Stimulated activated CD4-positive, alpha-beta T cell treated with anti-CD3 and anti-CD28 coated beads, Interleukin-15, amount 100 ng/mL, for 48 hours (primary cell): ENCODE results near the gene DIPK2A.

ENCODE experiments used
- DNase-seq, 2 donors: peaks; one replicate each; pipeline ENCODE4 v3.0.0-alpha.2; 2020; ENCODE audit warnings: low read depth in 2 of 2

The DIPK2A gene

GRCh38 chr3:143971359-143972154 lies at the start of gene DIPK2A:
Gene DIPK2A (plus strand): TSS chr3:143971823. CDS start chr3:143972333, 510 bp downstream.
- peak; percentile 87 to 94 for DNase-seq

DNA sequence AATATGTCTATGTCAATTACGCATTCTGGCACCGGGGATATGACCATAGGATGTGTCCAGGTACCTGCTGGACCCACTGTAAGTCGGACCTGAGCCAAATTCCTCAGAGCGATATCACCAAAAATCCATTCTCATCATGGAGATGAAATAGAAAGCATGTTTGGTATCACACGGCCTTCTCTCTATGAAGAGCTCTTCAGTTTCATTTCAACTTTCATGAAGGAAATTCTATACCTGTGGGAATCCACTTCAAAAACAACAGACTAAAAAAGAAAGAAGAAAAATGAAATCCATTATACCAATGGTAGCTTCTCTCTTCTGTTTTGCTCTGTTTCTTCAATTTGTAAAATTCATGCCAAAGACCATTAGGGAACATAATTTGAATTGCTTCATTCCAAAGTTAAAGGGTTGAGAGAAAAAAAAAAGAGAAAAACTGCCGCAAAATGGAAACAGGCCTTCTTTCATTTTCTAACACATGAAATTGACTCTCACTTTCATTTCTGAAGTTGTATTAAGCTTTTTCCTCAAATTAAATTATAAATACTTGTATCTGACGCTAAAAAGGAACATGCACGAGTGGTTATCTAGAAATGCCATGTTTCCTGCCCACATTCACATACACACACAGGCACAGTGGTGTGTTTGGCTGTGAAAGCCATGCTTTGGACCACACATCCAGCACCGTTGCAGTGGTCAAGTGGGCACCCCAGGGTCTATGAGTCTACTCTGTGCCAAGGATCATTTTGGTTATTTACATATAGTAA lies 46.9 kb upstream of the DIPK2A start:
- DNase-seq = no peak

DNA sequence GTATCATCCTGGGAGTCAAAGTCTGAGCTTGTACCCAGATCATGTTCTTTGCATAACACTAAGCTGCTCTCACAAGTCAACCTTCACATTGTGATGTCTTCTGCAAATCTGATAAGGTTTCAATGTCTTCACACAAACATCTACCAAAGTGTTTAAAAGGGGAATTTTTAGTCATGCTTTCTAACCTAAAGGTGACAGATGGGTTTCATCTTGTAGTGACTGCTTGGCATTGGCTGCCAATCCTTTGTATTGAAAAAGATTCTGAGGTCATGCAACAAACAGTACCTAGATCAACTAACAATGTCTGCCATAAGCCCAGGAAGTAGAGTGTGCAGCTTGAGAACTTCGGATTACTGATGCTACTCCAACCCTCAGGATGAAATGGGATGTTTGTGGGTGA lies 43.6 kb upstream of the DIPK2A start:
- no peak for DNase-seq

DNA sequence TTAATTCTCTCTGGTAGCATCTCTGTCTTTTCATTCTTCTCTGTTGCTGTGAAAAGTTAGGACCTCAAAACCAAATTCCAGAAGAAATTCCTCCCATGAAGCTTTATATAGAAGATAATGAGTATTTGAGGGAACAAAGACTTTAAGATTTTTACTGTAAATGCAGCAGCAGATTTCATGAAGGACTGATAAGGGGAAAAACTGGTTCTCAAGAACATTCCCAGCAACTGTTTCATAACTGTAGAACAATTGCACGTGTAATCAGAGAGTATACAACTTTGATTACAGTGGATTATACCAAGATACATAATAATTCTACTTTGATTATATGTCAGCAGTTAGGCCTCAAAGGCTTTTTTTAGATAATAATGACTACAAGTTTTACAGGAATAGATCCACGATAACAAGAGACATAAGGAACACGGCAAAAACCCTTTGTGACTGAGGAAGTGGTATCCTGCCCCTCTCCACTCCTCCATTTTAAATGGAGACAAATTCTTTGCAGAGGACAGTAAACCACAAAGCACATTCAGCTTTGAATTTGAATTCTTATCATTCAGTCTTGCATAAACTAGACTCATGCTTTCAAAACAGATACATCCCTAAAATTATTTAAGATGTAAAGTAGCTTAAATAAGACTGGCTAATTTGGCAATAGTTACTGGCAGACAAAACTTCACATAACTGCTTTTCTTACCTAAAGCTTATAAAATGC lies 42.9 kb upstream of the DIPK2A start:
- no peak for DNase-seq

- no peak for DNase-seq
Measured at GRCh38 chr3:143934791-143935190, 36.8 kb upstream of the DIPK2A start.

DNA sequence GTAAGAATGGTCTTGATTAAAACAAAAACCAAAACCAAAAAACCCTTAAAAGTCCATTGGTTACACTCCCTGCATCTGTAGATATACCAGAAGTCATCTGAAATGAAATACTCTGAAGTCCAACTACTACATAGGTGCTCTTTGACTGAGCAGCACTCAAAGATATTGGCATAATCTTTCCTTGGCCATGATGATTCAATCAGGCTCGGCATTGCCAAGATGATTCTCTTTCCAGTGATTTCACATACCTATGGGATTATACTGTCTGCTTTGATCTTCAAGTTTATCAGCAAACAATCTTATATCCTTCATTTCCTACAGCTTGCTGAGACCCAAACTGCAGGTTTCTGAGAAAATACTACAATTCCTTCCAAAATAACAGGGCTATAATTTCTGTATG lies 35.9 kb upstream of the DIPK2A start:
- DNase-seq = no peak

DNA sequence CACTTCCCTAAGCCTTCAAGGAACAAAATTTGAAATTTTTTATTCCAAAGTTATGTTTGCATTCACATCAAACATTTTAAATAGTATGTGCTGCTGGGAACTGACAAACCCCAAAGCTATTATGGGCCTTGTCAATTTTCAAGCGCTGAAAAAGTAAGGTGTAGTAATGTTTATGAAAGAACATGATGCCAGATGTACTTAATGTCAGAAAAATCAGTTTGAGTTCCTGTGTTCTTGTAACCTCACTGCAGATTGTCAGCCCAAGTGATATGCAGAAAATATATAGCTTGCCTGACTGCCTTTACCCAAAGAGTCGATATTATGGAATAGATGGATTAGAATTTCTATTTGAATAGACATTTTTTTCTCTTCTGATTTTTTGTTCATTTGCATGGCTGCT lies 20.8 kb upstream of the DIPK2A start:
- no peak for DNase-seq

DNA sequence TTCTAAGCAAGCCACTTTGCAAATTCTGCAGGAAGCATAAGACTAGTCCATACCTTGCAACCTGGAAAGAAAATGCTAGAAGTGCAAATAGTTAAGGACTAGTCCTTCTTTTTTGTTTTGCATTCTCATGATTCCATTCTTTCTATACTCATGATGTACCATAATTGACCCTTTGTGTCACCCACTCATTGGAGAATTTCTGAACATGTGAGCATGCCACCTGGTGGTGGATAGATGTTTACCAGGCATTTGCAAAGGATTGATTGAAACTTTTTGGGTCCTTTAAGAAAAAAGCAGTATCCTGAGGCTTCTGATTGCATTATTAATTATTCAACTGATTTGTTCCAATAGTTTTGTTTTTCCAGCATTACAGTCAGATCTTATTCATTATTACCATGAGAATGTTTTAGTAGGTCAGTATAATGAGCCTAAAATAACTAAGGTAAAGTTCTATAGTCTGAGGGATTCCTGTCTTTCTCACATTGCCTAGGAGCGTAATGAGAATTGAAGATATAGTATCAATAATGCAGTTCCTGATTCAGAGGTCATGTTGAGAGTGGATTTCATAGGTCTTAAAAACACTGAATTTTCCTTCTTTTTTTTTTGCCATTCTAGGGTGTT lies 20.2 kb upstream of the DIPK2A start:
- peak in 1 of 2 donors; percentile 12 for DNase-seq

DNA sequence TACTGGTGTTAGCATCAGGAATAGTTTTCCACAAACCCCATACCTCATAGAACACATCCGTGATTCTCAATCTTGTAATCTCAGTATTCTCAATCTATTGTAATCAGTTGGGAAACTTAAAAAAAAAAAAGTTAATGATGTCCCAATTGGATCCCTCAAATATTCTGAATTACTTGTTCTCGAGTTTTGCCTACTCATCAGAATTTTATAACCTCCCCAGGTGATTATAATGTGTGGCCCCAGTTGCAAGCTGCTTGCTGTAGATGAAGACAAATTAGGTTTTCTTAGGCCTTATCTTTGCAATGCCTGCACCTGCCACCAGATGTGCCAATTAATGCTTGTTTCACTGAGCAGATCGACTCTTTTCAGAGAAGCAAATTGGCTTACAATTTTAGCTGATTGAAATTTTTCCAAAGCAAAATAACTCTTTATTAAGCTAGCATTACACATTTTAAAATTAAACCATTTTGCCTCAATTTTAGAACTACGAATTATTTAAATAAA lies 19.0 kb upstream of the DIPK2A start:
- no peak for DNase-seq

DNA sequence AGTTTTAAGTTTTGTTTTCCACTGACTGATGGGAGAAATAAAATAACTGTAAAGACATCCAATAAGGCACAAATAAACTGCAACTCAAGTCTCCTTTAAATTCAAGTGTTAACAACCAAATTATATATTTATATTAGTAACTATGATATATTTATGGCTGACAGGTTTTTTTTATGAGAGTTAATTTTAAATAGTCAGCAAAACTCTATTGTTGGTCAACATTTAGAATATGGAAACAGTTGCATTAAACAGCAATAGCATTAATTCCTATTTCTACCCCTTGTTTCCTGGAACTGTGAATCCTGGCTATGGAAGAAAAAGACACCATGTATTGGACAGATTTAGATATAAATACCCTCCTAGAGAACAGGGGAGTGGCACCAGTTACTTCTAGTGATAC lies 16.5 kb upstream of the DIPK2A start:
- DNase-seq = no peak

- no peak for DNase-seq
Measured at GRCh38 chr3:143956838-143957237, 14.8 kb upstream of the DIPK2A start.

GRCh38 chr3:143957453-143957852 lies 14.2 kb upstream of the DIPK2A start:
- no peak for DNase-seq

DNA sequence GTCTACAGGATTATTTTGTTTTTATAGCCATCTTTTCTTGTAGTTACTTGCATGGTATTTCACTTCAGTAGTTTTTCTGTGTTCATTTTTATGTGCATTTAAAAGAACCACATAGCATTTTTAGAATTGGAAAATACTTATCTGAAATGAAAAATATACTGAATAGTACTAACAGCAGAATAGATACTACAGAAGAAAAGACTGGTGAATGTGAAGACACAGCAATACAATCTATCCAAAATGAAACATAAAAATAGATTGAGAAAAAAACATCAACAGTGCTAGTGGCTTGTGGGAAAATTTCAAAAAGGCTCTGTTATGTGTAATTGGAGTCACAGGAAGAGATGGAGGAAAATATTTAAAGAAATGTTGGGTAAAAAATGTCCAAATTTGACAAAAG lies 12.7 kb upstream of the DIPK2A start:
- no peak for DNase-seq

- DNase-seq = no peak
Measured at GRCh38 chr3:143961342-143961741, 10.3 kb upstream of the DIPK2A start.

GRCh38 chr3:143963946-143964345 lies 7.7 kb upstream of the DIPK2A start:
- DNase-seq = no peak

- peak; percentile 20 to 32 for DNase-seq
Measured at GRCh38 chr3:143970773-143971358, 757 bp upstream of the DIPK2A start.

GRCh38 chr3:143972155-143972504 lies 507 bp downstream of the DIPK2A start:
- no peak for DNase-seq

GRCh38 chr3:143972505-143973258 lies 1.1 kb downstream of the DIPK2A start:
- DNase-seq = peak; percentile 38 to 40

- no peak for DNase-seq
Measured at GRCh38 chr3:143973259-143974021, 1.8 kb downstream of the DIPK2A start.
